LNCaP clone FGC (cell line): ENCODE measurements around the gene GPRASP2.

Source experiments
- DNase-seq: peaks from one replicate; pipeline ENCODE4 v3.0.0-alpha.2; 2011; ENCODE audit warnings: low read depth
- H3K4me3 ChIP-seq: 2 replicates; pipeline ENCODE4 v1.5.1; 2011; ENCODE audit warnings: mild to moderate bottlenecking, low read depth, low read length, control low read depth
- TF ChIP-seq, protein P1 (sequence below): IDR thresholded peaks from 2 replicates; pipeline ENCODE4 v1.5.1; 2012; ENCODE audit warnings: mild to moderate bottlenecking; ENCODE audit not compliant: control insufficient read depth, insufficient read depth; ENCODE audit errors: extremely low read depth

Gene GPRASP2

DNA sequence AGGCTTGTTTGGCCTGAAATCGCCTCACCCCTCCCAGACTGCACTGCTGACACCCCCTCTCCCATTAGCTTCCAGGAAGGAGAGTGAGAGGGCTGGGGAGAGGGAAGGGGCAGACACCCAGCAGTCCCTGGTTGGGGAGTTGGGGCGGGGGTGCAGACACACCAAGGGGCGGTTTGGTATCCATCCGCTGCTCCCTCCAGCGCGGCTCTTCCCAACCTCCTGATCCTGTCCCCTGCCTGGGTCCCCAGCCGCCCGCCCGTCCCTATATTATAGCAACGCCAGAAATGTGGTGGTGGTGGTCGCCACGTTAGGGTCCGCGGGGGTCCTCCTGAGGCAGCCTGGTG, 33.2 kb downstream of the GPRASP2 start:
- no peak for DNase-seq
- TF ChIP-seq, protein P1, sequence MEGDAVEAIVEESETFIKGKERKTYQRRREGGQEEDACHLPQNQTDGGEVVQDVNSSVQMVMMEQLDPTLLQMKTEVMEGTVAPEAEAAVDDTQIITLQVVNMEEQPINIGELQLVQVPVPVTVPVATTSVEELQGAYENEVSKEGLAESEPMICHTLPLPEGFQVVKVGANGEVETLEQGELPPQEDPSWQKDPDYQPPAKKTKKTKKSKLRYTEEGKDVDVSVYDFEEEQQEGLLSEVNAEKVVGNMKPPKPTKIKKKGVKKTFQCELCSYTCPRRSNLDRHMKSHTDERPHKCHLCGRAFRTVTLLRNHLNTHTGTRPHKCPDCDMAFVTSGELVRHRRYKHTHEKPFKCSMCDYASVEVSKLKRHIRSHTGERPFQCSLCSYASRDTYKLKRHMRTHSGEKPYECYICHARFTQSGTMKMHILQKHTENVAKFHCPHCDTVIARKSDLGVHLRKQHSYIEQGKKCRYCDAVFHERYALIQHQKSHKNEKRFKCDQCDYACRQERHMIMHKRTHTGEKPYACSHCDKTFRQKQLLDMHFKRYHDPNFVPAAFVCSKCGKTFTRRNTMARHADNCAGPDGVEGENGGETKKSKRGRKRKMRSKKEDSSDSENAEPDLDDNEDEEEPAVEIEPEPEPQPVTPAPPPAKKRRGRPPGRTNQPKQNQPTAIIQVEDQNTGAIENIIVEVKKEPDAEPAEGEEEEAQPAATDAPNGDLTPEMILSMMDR = no peak
- H3K4me3 ChIP-seq = no peak overlapping the region

- H3K4me3 ChIP-seq = no peak overlapping the region
- TF ChIP-seq, protein P1 = no peak
- no peak for DNase-seq
These were observed 33.8 kb downstream of the GPRASP2 start for GRCh38 chrX:102745857-102746584.

GRCh38 chrX:102765217-102765616, 53.0 kb downstream of the GPRASP2 start:
- TF ChIP-seq, protein P1 = no peak
- no peak overlapping the region for H3K4me3 ChIP-seq
- no peak for DNase-seq

DNA sequence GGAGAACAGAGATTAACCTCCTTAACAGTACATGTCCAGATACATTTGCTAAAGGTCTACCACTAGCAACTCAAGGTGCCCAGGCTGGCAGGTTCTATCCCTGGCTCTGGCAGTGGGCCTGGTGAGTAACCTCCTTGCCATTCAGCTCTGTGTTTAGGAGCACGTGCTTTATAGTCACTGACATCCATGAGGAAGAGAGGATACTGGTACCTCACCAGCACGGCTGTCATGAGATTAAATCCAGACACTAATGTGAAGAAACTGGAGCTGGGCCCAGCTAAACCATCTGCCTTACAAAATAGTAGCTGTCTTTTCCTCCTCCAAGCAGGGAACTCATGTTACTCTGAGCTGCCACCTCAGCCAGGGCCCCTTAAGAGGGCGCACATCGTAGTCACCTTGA, 53.6 kb downstream of the GPRASP2 start:
- TF ChIP-seq, protein P1 = no peak
- H3K4me3 ChIP-seq = no peak overlapping the region
- no peak for DNase-seq

DNA sequence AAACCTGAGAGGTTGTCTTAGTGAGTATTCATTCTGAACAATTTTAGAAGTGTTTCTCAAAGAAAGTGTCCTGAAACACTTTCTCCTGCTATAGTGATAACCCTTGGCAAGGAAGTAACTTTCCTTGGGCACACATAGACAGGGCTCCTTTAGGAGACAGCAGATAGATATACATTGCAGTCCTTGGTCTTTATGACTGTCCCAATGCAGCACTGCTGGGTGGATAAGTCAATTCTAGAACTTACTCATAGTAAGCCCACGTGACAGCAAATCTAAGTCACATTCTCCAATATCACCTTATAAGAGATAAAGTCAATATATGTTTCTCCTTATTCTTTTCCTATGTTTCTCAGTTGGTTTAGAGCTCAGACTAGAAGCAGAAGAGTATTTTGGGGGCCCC, 55.0 kb downstream of the GPRASP2 start:
- no peak for DNase-seq
- no peak overlapping the region for H3K4me3 ChIP-seq
- TF ChIP-seq, protein P1 = no peak
